Cardiac fibroblast (primary cell): ENCODE results near the gene B4GALNT4.
"Not testable (repeated sequence)": the region's sequence is repeated elsewhere in the genome, so short reads cannot be mapped to it uniquely, and the experiment has no call there.

Source experiments
- DNase-seq, 2 donors: peaks; one replicate each; pipeline versions ENCODE4 v3.0.0 to v3.0.0-alpha.2; 2010; ENCODE audit warnings: low read depth in 2 of 2
- H3K4me3 ChIP-seq, 2 donors: replicated peaks in 1 of 2; 1 replicate in 1 of 2; 2 replicates in 1 of 2; pipeline ENCODE4 v1.5.1; 2011; ENCODE audit warnings: low read depth in 2 of 2, low read length in 2 of 2, mild to moderate bottlenecking in 2 of 2, moderate library complexity in 1 of 2
- TF ChIP-seq, protein P1 (sequence below): IDR thresholded peaks from one replicate; pipeline ENCODE4 v1.5.1; 2011; ENCODE audit warnings: low read depth, mild to moderate bottlenecking, low read length, inconsistent platforms

B4GALNT4 gene

GRCh38 chr11:418343-419247, 49.3 kb downstream of the B4GALNT4 start:
- no peak for DNase-seq
- H3K4me3 ChIP-seq: no peak overlapping the region
- TF ChIP-seq, protein P1, sequence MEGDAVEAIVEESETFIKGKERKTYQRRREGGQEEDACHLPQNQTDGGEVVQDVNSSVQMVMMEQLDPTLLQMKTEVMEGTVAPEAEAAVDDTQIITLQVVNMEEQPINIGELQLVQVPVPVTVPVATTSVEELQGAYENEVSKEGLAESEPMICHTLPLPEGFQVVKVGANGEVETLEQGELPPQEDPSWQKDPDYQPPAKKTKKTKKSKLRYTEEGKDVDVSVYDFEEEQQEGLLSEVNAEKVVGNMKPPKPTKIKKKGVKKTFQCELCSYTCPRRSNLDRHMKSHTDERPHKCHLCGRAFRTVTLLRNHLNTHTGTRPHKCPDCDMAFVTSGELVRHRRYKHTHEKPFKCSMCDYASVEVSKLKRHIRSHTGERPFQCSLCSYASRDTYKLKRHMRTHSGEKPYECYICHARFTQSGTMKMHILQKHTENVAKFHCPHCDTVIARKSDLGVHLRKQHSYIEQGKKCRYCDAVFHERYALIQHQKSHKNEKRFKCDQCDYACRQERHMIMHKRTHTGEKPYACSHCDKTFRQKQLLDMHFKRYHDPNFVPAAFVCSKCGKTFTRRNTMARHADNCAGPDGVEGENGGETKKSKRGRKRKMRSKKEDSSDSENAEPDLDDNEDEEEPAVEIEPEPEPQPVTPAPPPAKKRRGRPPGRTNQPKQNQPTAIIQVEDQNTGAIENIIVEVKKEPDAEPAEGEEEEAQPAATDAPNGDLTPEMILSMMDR: no peak

GRCh38 chr11:419248-420005, 50.1 kb downstream of the B4GALNT4 start:
- DNase-seq: no peak
- TF ChIP-seq, protein P1: no peak
- H3K4me3 ChIP-seq: no peak overlapping the region

- no peak for DNase-seq
- H3K4me3 ChIP-seq: no peak overlapping the region
- TF ChIP-seq, protein P1: no peak
Measured at GRCh38 chr11:420054-420910, 51.0 kb downstream of the B4GALNT4 start.

GRCh38 chr11:420911-421321, 51.6 kb downstream of the B4GALNT4 start:
- TF ChIP-seq, protein P1: no peak

DNA sequence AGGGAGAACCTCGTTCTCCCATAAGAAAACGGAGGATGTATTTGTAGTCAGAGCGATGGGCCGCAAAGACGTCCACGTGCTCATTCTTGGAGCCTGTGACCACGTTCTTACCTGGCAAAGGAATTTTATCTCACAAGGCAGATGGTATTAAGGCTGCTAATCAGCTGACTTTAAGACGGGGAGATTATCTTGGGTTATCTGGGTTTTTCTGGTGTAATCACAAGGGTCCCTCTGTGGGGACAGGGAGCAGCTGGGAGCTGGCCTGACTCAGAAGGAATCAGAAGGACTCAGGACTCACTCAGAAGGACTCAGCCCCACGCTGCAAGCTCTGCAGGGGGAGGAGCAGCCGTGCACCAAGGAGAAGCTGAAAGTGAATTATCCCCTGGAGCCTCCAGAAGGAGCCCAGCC, 53.0 kb downstream of the B4GALNT4 start:
- no peak for DNase-seq
- no peak overlapping the region for H3K4me3 ChIP-seq

More at GRCh38 chr11:420911-421321, 51.6 kb downstream of the B4GALNT4 start:
- no peak overlapping the region for H3K4me3 ChIP-seq
- no peak for DNase-seq

DNA sequence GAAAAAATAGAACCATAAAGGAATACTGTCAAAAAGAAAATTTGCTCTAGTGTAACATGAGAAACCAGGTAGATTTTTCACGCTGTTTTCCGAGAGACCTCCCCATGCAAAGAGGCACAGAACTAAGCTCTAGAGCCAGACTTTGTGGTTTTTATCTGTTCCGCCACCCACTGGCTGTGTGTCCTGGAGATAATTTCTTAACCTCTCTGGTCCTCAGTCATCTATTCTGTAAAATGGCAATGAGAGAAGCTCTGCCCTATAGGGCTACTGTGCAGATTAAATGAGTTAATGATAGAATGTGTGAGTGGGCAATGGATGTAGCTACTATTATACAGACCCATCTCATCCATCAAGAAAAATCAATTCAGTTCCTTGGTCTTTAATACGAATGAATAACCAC, 54.9 kb downstream of the B4GALNT4 start:
- H3K4me3 ChIP-seq: no peak overlapping the region
- no peak for DNase-seq
- TF ChIP-seq, protein P1: no peak

More for the DNA sequence above, 53.0 kb downstream of the B4GALNT4 start:
- TF ChIP-seq, protein P1: no peak

GRCh38 chr11:424766-425165, 55.5 kb downstream of the B4GALNT4 start:
- H3K4me3 ChIP-seq, DNase-seq: not testable (repeated sequence)
